Epithelial cell of esophagus (primary cell): Measurements from ENCODE around the gene ING3.

ENCODE experiments used
- DNase-seq: peaks from one replicate; pipeline ENCODE4 v3.0.0; 2010; ENCODE audit warnings: low read depth
- H3K4me3 ChIP-seq: 2 replicates; pipeline ENCODE4 v1.5.1; 2011; ENCODE audit warnings: mild to moderate bottlenecking, low read length, control low read depth
- CTCF ChIP-seq: IDR thresholded peaks from 2 replicates; pipeline ENCODE4 v1.5.1; 2011; ENCODE audit warnings: low read depth, mild to moderate bottlenecking, low read length, control low read depth, inconsistent platforms; ENCODE audit not compliant: insufficient read depth; ENCODE audit errors: missing control alignments

ING3 gene

GRCh38 chr7:120996333-120996987, 45.9 kb downstream of the ING3 start:
- H3K4me3 ChIP-seq = no peak overlapping the region
- no peak for TF ChIP-seq CTCF
- peak; percentile 89 for DNase-seq

GRCh38 chr7:120996988-120997345, 46.4 kb downstream of the ING3 start:
- no peak for DNase-seq
- no peak for TF ChIP-seq CTCF
- H3K4me3 ChIP-seq = no peak overlapping the region

GRCh38 chr7:120997882-120998474, 47.4 kb downstream of the ING3 start:
- H3K4me3 ChIP-seq = no peak overlapping the region
- no peak for TF ChIP-seq CTCF
- no peak for DNase-seq

- H3K4me3 ChIP-seq = no peak overlapping the region
- no peak for DNase-seq
- TF ChIP-seq CTCF = no peak
These were observed 47.9 kb downstream of the ING3 start for GRCh38 chr7:120998520-120998919.

- TF ChIP-seq CTCF = no peak
- DNase-seq = no peak
- no peak overlapping the region for H3K4me3 ChIP-seq
These were observed 48.5 kb downstream of the ING3 start for GRCh38 chr7:120998996-120999565.

GRCh38 chr7:121000081-121000983, 49.8 kb downstream of the ING3 start:
- no peak for TF ChIP-seq CTCF
- no peak overlapping the region for H3K4me3 ChIP-seq

More at GRCh38 chr7:121000081-121000983, 49.8 kb downstream of the ING3 start:
- no peak for DNase-seq
